Osteocyte (in vitro differentiated cells): ENCODE results near the gene DIO2. TPM values are rescaled to one million over a fixed set of nuclear protein-coding genes. Genes with fewer than 3 reads are reported as not detected.

Experiments used
- DNase-seq: peaks from one replicate; pipeline ENCODE4 v3.0.0; 2021; ENCODE audit warnings: mixed read lengths; ENCODE audit not compliant: unreplicated experiment; ENCODE audit errors: extremely low spot score
- H3K27ac Mint-ChIP-seq: one replicate; pipeline ENCODE4 v1.8.0; 2021; ENCODE audit warnings: mild to moderate bottlenecking, mixed read lengths; ENCODE audit not compliant: unreplicated experiment
- H3K27me3 Mint-ChIP-seq: one replicate; pipeline ENCODE4 v1.8.0; 2021; ENCODE audit warnings: mixed read lengths; ENCODE audit not compliant: unreplicated experiment
- H3K36me3 Mint-ChIP-seq: one replicate; pipeline ENCODE4 v1.8.0; 2021; ENCODE audit warnings: mixed read lengths; ENCODE audit not compliant: unreplicated experiment
- H3K4me1 Mint-ChIP-seq: one replicate; pipeline ENCODE4 v1.8.0; 2021; ENCODE audit warnings: mixed read lengths; ENCODE audit not compliant: unreplicated experiment
- H3K4me3 Mint-ChIP-seq: one replicate; pipeline ENCODE4 v1.8.0; 2021; ENCODE audit warnings: mild to moderate bottlenecking, moderate library complexity, mixed read lengths; ENCODE audit not compliant: unreplicated experiment
- H3K9me3 Mint-ChIP-seq: one replicate; pipeline ENCODE4 v1.8.0; 2021; ENCODE audit warnings: mixed read lengths; ENCODE audit not compliant: unreplicated experiment
- total RNA-seq: library from RNA; stranded (reverse); gene quantifications from 2 replicates; pipeline ENCODE4 v1.2.1, GENCODE V29; 2021
- TF ChIP-seq, protein P1 (sequence below): fragments of 200-600 bp; sonication (generic); IDR thresholded peaks from 2 replicates; pipeline ENCODE4 v1.5.0; 2021; ENCODE audit warnings: antibody characterized with exemption, mild to moderate bottlenecking, moderate library complexity

The DIO2 gene
- total RNA-seq, 1 donor from 2014 or later: 244 TPM

DNA sequence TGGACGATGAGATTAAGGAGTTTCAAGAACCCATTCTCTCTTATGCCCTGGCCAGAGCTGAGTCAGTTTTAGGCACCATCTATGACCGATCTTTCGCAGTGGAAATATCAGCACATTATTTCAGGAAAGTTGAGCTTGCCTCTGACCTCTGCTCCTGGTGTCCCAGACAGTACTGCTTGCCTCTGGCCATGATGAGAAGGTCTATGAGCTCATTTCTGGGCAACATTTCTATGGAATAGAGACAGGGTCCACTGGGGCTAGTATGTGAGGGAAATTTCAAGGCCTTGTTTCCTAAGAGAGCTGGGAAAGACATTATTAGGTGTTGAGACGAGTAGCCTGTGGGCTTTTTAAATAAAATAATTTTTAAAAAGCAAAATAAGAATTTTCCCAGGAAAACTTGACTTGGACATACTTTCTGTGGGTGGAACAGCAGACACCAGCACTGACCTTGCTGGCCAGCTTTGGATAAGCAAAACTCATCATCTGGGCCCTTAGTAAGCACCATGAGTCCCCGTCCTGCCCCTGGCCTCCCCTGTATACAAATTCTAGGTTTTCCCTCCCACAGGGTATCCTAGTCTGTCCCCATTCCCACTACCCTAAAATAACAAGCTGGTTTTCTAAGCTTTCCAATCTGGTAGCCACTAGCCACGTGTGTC is 43.4 kb downstream of the DIO2 start:
- H3K4me1 Mint-ChIP-seq: peaks cover 60% of the 10 kb centered on the region
- H3K4me3 Mint-ChIP-seq: no peak overlapping the region
- peak overlapping the region; percentile 91 for H3K27ac Mint-ChIP-seq
- TF ChIP-seq, protein P1, sequence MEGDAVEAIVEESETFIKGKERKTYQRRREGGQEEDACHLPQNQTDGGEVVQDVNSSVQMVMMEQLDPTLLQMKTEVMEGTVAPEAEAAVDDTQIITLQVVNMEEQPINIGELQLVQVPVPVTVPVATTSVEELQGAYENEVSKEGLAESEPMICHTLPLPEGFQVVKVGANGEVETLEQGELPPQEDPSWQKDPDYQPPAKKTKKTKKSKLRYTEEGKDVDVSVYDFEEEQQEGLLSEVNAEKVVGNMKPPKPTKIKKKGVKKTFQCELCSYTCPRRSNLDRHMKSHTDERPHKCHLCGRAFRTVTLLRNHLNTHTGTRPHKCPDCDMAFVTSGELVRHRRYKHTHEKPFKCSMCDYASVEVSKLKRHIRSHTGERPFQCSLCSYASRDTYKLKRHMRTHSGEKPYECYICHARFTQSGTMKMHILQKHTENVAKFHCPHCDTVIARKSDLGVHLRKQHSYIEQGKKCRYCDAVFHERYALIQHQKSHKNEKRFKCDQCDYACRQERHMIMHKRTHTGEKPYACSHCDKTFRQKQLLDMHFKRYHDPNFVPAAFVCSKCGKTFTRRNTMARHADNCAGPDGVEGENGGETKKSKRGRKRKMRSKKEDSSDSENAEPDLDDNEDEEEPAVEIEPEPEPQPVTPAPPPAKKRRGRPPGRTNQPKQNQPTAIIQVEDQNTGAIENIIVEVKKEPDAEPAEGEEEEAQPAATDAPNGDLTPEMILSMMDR: no peak
- DNase-seq: no peak
- no peaks in the 10 kb centered on the region for H3K36me3 Mint-ChIP-seq
- peaks cover 19% of the 10 kb centered on the region for H3K9me3 Mint-ChIP-seq
- no peaks in the 10 kb centered on the region for H3K27me3 Mint-ChIP-seq

DNA sequence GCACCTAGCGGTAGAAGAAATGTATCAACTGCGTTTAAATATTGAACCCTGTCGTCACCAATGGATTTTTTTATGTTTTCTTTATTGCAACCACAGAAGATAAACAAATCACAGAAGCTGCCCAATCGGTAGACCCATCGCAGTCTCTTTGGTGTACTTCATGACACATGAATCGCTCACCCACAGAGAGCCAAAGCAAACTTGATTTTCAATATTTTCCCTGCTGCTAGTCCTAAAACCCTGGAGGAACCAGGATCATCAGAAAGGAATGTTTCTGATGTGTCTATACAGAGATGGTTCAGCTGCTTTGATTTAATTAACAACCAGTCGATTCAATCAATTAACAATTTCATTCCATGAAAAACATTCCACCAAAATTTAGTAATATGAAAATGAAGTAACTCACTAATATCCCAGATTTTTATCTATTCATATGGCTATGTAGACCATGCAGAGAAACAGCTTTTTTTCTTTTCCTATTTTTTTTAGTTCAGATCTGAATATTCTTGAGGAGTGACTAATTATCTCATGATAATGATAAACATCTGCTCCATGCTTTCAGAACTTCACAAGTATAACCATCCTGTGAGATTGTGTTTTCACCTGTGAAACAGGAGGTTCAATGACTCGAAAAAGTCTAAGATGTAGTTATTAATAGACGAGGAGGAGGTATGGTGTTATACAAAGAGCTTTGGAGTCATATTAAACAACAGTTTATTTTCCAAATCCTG is 46.1 kb downstream of the DIO2 start:
- TF ChIP-seq, protein P1: peak; percentile 22
- no peak for DNase-seq
- Mint-ChIP-seq H3K27me3 (no peaks in the 10 kb centered on the region), H3K4me3 (no peak overlapping the region), H3K9me3 (peaks cover 9% of the 10 kb centered on the region), H3K4me1 (peaks cover 51% of the 10 kb centered on the region), H3K27ac (peak overlapping the region; percentile 74), H3K36me3 (peaks cover 5% of the 10 kb centered on the region)

DNA sequence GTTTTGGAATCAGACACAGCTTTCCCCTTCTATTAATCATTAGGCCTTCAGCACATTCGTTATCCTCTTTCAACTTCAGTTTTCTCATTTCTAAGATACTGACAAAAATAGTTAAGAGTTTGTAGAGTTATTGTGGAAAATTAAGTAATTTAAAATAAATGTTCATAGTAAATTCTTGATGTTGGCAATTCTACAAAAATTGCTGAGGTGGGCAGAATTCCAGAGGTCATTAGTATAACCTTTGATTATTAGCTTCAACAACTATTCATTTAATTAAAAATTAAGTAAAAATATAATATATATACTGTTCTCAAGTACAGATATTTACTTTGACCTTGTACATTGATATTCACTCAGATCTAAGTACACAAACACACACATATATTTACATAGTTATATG is 58.5 kb downstream of the DIO2 start:
- Mint-ChIP-seq H3K27me3 (no peaks in the 10 kb centered on the region), H3K9me3 (peaks cover 10% of the 10 kb centered on the region)

DNA sequence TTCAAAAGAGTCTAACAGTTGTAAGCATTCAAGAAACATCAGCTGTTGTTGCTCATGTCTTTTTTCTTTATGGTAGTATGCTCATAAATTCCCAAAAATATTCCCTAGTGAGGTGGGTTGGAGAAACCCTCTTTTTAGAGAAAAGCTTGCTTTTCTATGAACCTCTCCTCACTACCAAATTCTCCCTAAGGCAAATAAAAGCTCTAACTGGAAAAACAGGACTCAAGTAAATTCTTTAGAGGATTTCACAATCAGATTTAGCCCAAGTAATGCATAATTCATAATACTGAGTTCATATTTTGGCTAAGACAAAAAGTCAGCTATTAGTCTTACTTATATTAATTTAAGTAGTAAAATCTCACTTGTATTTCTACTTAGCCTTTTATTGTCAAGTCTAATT is 59.1 kb downstream of the DIO2 start:
- peak overlapping the region; percentile 83 for H3K27ac Mint-ChIP-seq
- no peak overlapping the region for H3K4me3 Mint-ChIP-seq
- peaks cover 17% of the 10 kb centered on the region for H3K4me1 Mint-ChIP-seq
- no peaks in the 10 kb centered on the region for H3K27me3 Mint-ChIP-seq
- peaks cover 3% of the 10 kb centered on the region for H3K36me3 Mint-ChIP-seq
- no peak for DNase-seq
- TF ChIP-seq, protein P1: no peak
- peaks cover 13% of the 10 kb centered on the region for H3K9me3 Mint-ChIP-seq

More for the DNA sequence above, 58.5 kb downstream of the DIO2 start:
- Mint-ChIP-seq H3K4me1 (peaks cover 17% of the 10 kb centered on the region), H3K27ac (peak overlapping the region; percentile 83), H3K4me3 (no peak overlapping the region), H3K36me3 (peaks cover 3% of the 10 kb centered on the region)
- DNase-seq: no peak
- TF ChIP-seq, protein P1: no peak

DNA sequence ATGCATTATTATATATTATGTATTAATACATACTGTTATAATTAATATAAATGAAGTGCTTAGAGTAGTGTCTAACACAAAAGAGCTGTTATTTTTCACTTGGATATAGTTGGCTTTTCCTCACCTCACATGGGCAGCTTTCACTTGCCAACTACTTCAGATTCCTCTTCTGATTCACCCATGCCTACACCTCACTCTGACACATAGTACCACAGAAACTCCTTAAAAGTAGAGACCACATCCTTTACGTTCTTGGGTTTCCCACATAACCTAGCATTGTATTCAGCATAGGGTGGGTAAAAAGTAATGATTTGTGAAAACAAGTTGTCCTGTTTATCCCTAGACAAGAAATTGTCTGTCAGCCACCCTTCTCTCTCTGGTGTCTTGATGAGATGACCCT is 61.0 kb downstream of the DIO2 start:
- Mint-ChIP-seq H3K4me3 (no peak overlapping the region), H3K36me3 (peaks cover 3% of the 10 kb centered on the region), H3K27ac (no peak overlapping the region), H3K9me3 (peaks cover 19% of the 10 kb centered on the region), H3K27me3 (no peaks in the 10 kb centered on the region), H3K4me1 (peaks cover 17% of the 10 kb centered on the region)
- no peak for DNase-seq
- TF ChIP-seq, protein P1: no peak
